GM21737 (cell line): Measurements from ENCODE around the gene ZNF329.

ENCODE experiments used
- ATAC-seq: cut with Tn5 transposase; IDR thresholded peaks from one replicate; pipeline ENCODE4 v1.9.1; 2021; ENCODE audit warnings: mild to moderate bottlenecking, moderate library complexity; ENCODE audit not compliant: unreplicated experiment

The ZNF329 gene

DNA sequence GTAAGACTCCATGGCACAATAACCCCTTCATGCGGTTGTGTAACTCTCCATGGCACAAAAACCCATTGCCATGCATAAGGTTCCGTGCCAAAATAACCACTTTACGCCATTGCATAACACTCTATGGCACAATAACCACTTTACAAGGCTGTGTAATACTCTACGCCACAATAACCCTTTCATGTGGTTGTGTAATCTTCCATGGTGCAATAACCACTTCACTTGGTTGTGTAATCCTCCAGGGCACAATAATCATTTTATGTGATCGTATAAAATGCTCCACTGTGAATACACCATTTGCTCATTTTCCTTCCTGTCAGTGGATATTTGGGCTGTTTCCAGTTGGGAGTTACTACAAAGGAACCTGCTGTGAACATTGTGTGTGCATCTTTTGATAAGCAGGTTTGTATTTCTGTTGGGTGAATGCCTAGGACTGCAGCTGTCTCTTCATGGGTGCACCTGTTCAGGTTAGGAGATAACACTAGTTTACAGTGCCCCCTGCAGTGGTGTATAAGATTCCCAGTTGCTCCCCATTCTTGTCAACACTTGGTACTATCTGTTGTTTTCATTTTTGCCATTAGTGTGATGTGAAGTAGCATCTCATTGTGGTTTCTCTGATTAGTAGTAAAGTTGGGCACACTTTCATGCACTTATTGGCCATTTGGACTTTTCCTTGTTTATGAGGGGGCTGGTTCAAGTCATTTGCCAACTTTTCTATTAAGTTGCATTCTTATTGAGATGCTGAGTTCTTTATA lies 31.4 kb downstream of the ZNF329 start:
- no peak for ATAC-seq

- ATAC-seq: no peak
These were observed 32.6 kb downstream of the ZNF329 start for GRCh38 chr19:58117841-58118575.

- ATAC-seq: no peak
These were observed 42.1 kb downstream of the ZNF329 start for GRCh38 chr19:58108546-58108817.

DNA sequence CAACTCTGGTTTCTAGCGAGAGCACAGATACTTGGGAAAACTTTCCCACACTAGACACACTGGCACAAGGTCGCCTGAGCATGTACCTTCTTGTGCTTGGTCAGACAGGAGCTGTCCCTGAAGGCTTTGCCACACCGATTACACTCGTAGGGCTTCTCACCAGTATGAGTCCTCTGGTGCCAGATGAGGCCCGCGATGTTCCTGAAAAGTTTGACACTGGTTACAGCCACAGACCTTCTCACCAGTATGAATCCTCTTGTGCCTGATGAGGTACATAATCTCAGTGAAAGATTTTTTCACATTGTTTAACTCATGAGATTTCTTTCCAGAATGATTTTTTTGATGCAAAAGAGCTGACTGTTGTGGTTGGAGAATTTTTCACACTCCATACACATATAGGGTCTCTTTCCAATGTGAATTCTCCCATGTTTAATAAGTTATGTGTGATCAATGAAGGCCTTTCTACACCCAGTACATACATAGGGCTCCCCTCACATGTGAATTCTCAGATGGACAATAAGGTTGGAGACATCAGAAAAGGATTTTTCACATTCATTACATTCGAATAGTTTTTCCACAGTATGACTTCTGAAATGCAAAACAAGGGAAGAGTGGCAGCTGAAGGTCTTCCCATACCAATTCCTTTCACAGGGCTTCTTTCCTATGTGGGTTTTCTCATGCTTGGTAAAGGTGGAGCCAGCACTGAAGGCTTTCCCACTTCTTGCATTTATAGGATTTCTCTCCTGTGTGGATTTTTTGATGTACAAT lies 42.6 kb downstream of the ZNF329 start:
- ATAC-seq: no peak

DNA sequence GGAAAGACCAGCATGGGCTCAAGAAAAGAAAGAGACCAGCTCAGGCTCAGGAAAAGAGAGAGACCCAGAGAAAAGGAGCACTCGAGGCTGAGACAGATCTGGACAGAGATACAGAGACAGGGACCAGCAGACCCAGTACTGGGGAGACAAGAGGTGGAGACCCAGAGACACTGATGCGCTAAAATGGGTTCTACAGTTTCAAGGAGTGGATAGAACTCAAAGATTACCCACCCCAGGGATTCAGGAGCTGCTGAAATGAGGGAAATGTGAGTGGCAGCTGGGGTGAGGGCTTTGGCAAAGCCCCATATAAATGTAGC lies 51.9 kb downstream of the ZNF329 start:
- no peak for ATAC-seq

- peak; percentile 76 for ATAC-seq
These were observed 52.6 kb downstream of the ZNF329 start, which contains the start of gene ZSCAN18 for GRCh38 chr19:58097781-58098681. TSS of gene ZSCAN18 (minus strand) at chr19:58098231. CDS start at chr19:58090267, 7,964 bp downstream.

DNA sequence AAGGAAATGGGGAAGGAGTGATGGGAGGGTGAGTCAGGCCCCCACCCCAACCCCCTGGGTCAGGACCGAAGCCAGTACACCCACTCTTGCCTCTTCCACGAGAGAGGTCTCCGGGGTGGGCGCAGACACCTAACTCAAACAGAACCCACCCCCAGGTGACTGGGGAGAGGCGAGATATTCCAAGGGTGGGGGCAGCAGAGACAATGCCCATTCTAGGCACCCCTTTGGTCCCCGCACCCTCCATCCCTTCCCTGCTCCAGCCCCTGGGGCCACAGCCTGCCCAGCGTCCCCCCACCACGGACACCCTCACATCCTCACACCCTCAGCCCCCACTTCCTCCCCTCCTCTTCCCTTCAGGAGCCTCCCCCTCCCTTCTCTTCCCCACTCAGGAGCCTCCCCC lies 53.2 kb downstream of the ZNF329 start:
- ATAC-seq: no peak

- no peak for ATAC-seq
These were observed 53.7 kb downstream of the ZNF329 start for GRCh38 chr19:58096884-58097283.

GRCh38 chr19:58095328-58095727 lies 55.3 kb downstream of the ZNF329 start:
- ATAC-seq: no peak

DNA sequence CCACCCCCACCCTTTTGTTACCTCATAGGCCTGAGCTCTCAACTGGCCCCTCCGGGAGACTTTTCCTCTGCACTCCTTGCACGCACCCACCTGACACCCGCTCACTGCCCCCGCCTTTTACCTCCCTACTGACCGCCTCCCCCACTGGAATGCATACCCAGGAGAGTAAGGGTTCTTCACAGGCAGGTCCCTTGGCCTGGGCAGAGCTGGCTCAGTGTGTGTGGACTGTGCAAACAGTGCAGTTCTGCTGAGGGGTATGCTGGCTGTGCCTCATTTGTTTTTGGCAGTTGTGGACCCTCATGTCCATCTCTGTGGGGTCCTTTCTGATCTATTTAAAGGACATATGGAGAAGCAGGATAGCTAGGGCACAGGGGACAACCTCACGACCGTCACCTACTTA lies 57.5 kb downstream of the ZNF329 start:
- ATAC-seq: no peak

GRCh38 chr19:58091251-58091995 lies 59.2 kb downstream of the ZNF329 start:
- no peak for ATAC-seq

GRCh38 chr19:58089846-58090245 lies 60.7 kb downstream of the ZNF329 start:
- ATAC-seq: no peak

DNA sequence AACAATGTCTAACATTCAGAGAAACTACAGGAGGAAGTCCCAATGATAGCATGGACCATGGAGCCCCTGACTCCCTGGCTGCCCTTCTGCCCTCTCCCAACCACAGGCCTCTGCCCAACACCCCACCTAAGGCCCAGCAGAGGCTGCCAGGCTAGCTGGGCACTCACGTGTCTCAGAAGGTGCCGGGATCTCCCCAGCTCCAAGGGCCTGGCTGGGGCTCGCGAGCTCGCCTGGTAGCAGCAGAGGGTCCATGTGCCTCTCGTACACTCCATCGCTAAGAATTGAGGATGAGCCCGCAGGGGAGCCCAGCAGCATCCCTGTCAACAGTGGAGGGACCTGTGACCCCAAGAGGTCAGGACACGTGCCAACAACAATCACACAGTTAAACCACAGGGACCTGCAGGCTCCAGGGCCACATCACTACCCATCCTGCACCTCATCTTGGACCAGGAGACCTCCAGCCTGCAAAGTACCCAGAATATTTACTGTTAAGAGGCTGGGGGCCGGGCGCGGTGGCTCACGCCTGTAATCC lies 62.0 kb downstream of the ZNF329 start:
- no peak for ATAC-seq

DNA sequence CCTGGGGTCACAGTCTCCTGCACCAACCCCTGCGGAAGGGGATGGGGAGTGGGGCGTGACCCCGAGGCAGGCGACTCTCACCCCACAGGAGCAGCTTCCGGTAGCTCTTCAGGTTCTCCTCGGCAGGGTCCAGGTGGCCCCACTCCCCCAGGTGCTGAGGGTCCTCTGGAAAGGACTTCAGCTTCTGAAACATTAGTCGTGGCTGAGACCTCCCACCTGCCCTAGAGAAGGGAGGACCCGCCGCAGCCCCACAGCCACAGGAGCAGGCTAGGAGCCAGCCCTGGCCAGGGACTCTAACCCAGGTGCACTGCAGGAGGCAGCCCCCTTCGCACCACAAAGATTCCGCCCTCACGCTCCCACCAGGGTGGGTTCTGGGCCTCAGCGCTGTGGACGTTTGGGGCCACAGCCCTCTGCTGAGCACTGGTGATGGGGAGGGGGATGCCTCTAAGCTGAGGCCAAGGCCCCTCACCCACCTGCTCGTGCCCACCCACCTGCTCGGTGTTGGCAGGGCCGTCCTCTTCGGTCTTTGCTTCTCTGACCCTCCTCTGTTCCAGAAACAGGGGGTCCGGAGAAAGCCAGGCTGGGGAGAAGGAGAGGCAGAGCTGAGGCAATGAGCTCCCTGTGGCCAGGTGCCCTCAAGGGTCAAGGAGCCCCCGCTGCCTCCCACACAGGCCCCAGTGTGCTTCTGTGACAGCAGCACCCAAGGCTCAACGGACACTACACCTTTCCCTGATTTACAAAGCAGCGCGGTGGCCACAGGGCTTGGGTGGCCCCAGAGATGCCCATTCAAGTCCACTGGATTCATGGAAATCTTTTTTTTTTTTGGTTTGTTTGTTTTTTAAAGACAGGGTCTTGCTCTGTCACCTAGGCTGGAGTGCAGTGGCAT lies 63.5 kb downstream of the ZNF329 start:
- no peak for ATAC-seq

DNA sequence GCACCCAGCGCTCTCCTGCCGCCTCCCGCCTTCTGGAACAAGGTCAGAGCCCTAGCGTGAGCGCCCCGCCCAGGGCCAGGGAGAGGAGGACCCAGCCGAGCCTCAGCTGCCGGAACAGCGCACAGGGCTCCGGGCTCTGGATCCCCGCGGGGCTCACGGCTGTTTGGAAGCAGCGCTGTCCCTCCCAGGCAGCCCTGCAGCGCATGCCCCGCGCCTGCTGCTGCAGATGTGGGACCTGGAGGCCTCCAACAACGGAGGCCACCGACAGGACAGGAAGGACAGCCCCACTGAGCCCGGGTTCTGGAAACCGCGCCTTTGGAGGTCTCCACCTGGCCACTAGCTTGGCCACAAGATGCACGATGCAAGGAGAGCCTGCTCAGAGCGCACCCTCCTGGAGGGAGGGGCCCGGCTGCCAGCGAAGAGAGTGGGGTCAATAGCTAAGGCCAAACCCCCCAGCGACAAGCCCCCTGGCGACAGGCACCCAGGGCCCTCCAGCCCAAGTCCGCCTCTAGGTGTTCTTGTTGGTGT lies 65.2 kb downstream of the ZNF329 start:
- ATAC-seq: no peak

DNA sequence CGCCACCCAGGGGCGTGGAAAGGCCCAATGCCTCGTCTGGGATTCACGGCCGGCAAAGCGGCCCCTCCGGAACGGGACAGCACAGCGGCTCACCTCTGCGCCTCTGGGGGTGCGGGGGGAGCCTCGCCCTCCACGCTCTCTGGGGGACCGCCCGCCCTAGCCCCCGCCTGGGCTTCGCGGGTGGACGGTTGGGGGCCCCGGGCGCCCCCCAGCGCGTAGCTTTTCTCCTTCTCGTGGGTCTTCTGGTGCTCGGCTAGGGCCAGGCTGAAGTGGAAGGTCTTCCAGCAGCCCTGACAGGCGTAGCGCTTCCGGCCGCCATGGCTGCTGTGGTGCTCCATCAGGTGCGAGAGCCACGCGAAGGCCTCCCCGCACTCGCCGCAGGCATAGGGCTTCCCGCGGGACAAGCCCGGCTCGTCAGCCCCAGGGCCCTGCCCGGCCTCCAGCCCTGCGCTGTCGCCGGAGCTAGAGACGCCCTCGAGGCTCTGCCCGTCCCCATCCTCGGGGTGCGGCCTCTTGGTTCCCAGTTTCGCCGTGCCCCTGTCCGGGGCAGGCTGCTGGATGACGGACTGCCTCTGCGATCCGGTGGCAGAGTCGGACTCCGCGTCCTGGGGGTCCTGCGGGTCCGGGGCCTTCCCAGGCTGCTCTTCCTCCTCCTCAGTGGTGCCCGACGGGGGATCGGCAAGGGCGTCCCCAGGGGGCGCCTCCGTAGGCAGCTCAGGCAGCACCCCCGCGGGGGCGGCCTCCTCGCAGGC lies 65.8 kb downstream of the ZNF329 start:
- ATAC-seq: no peak

DNA sequence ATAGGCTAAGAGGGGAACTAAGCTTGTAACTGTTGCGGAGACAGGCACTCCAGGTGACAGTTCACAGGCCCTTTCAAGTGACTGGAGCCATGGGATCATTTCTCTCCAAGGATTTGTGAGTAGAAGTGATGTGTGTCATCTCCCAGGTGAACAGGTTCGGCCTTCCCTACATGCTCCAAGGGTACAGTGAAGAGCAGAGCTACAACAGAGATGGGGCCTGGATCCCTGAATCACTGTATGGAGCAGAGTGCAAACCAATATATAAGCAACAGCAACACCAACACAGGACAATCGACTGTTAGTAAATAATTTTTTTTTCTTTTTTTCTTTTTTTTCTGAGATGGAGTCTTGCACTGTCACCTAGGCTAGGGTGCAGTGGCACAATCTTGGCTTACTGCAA lies 67.6 kb downstream of the ZNF329 start:
- no peak for ATAC-seq

- no peak for ATAC-seq
These were observed 70.8 kb downstream of the ZNF329 start for GRCh38 chr19:58079792-58080191.
